Superior temporal gyrus (tissue), 1 donor: ENCODE data around the gene RSRP1.
A peak's percentile ranks its signal among the peaks of the same experiment; 100 is the strongest.
"Not testable (repeated sequence)": the region's sequence is repeated elsewhere in the genome, so short reads cannot be mapped to it uniquely, and the experiment has no call there.

Experiments used
- DNase-seq: peaks from one replicate; pipeline ENCODE4 v3.0.0-alpha.2; 2016; ENCODE audit errors: extremely low spot score

RSRP1 gene

GRCh38 chr1:25257196-25257595 lies 9.9 kb upstream of the RSRP1 start:
- no peak for DNase-seq

GRCh38 chr1:25256578-25256965 lies 9.3 kb upstream of the RSRP1 start:
- DNase-seq: no peak

- no peak for DNase-seq
Measured at GRCh38 chr1:25255706-25256577, 8.7 kb upstream of the RSRP1 start.

- DNase-seq: no peak
Measured at GRCh38 chr1:25253911-25254310, 6.7 kb upstream of the RSRP1 start.

- no peak for DNase-seq
Measured at GRCh38 chr1:25247829-25248754, 838 bp upstream of the RSRP1 start.

GRCh38 chr1:25246600-25247023 lies 642 bp downstream of the RSRP1 start:
- no peak for DNase-seq

- DNase-seq: no peak
Measured at GRCh38 chr1:25245809-25246599, 1.2 kb downstream of the RSRP1 start.

GRCh38 chr1:25245393-25245792 lies 1.9 kb downstream of the RSRP1 start:
- no peak for DNase-seq

GRCh38 chr1:25243907-25244306 lies 3.3 kb downstream of the RSRP1 start:
- DNase-seq: no peak

- peak; percentile 93 for DNase-seq
Measured at GRCh38 chr1:25239681-25240541, 7.3 kb downstream of the RSRP1 start.

GRCh38 chr1:25238046-25238445 lies 9.2 kb downstream of the RSRP1 start:
- DNase-seq: no peak

GRCh38 chr1:25236261-25236660 lies 11.0 kb downstream of the RSRP1 start:
- DNase-seq: not testable (repeated sequence)

- DNase-seq: not testable (repeated sequence)
Measured at GRCh38 chr1:25235411-25235810, 11.8 kb downstream of the RSRP1 start.

GRCh38 chr1:25232866-25233784 lies 14.1 kb downstream of the RSRP1 start:
- DNase-seq: peak; percentile 73

- peak; percentile 97 for DNase-seq
Measured at GRCh38 chr1:25232027-25232865, 15.0 kb downstream of the RSRP1 start, which contains the start of gene SYF2. SYF2 (minus strand) TSS chr1:25232502; CDS start chr1:25232467, 35 bp downstream.

- no peak for DNase-seq
Measured at GRCh38 chr1:25223471-25223870, 23.8 kb downstream of the RSRP1 start.

GRCh38 chr1:25222606-25223005 lies 24.6 kb downstream of the RSRP1 start:
- no peak for DNase-seq

- DNase-seq: no peak
Measured at GRCh38 chr1:25220666-25221065, 26.6 kb downstream of the RSRP1 start.
